A549 treated with Hydrocortisone at 1 μM for 4 hours (cell line): ENCODE results near the gene AQR. TPM values are rescaled to one million over a fixed set of nuclear protein-coding genes. Genes with fewer than 3 reads are reported as not detected.

Source experiments
- total RNA-seq: library from RNA; stranded (reverse); fragments of 200-300 nt; extraction: Qiagen RNA extraction; gene quantifications from 5 replicates; pipeline ENCODE4 v1.2.3, GENCODE V29; 2022

The AQR gene
- 25.5 to 35.1 TPM (median 31.8 TPM) in 5 replicates for total RNA-seq

GRCh38 chr15:34969340-34970097 is at the start of gene AQR:
Gene AQR (minus strand): TSS chr15:34969742. CDS start chr15:34969613, 129 bp downstream.

GRCh38 chr15:34988027-34988902 is 18.7 kb upstream of the AQR start, which contains the start of gene ZNF770:
Gene ZNF770 (minus strand): TSS chr15:34988287. CDS start chr15:34983434, 4,853 bp downstream.

Other genes with a start within 250 kb of the AQR start
- gene GJD2, start 214.7 kb downstream of the AQR start, total RNA-seq, result not detected in 5 replicates
- gene ACTC1, start 174.2 kb downstream of the AQR start, total RNA-seq, result 0.16 to 0.26 TPM (median 0.25 TPM) in 4 of 5 replicates, not detected in the other
- 12.7 to 19.8 TPM (median 15.9 TPM) in 5 replicates for gene ZNF770, start 18.5 kb upstream of the AQR start, total RNA-seq
- not detected in 5 replicates for gene NANOGP8, start 115.6 kb upstream of the AQR start, total RNA-seq